PC-3 (cell line): ENCODE measurements around the gene SULT1C2.

Experiments
- CTCF ChIP-seq: fragments of 300-600 bp; sonication (generic); conservative IDR thresholded peaks from 2 replicates; pipeline ENCODE4 v1.5.1; 2017; ENCODE audit warnings: antibody characterized with exemption, low read depth, mild to moderate bottlenecking, low read length
- EZH2phosphoT487 ChIP-seq: fragments of 300-600 bp; sonication (generic); IDR thresholded peaks from 2 replicates; pipeline ENCODE4 v1.6.1; 2018; ENCODE audit warnings: mild to moderate bottlenecking, antibody characterized with exemption, low read length, borderline replicate concordance

GRCh38 chr2:108293850-108294249, 5.2 kb downstream of the SULT1C2 start:
- TF ChIP-seq CTCF (no peak), EZH2phosphoT487 (no peak)
